ENCODE measurements around the gene PDE4D. TPM values are rescaled to one million over a fixed set of nuclear protein-coding genes. Genes with fewer than 3 reads are reported as not detected.

Gene PDE4D
- total and polyA plus RNA-seq, 3 donors from 2014 or later = 7.8 to 13.9 (median 8.7) TPM

- TF ChIP-seq, protein P1, sequence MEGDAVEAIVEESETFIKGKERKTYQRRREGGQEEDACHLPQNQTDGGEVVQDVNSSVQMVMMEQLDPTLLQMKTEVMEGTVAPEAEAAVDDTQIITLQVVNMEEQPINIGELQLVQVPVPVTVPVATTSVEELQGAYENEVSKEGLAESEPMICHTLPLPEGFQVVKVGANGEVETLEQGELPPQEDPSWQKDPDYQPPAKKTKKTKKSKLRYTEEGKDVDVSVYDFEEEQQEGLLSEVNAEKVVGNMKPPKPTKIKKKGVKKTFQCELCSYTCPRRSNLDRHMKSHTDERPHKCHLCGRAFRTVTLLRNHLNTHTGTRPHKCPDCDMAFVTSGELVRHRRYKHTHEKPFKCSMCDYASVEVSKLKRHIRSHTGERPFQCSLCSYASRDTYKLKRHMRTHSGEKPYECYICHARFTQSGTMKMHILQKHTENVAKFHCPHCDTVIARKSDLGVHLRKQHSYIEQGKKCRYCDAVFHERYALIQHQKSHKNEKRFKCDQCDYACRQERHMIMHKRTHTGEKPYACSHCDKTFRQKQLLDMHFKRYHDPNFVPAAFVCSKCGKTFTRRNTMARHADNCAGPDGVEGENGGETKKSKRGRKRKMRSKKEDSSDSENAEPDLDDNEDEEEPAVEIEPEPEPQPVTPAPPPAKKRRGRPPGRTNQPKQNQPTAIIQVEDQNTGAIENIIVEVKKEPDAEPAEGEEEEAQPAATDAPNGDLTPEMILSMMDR (IDR thresholded peaks at IDR 0.05) = no peak
- no peak for TF ChIP-seq POLR2A (IDR thresholded peaks at IDR 0.05)
- no peak overlapping the region for H3K27ac ChIP-seq
- H3K36me3 ChIP-seq (ENCODE audit: low read depth, missing control alignments) = no peaks in the 10 kb centered on the region
- H3K9me3 ChIP-seq = no peaks in the 10 kb centered on the region
- WGBS, 2 donors = 77 to 80% methylated on average over 3 of the region's 3 CpGs
- DNase-seq = no peak
- H3K27me3 ChIP-seq = no peaks in the 10 kb centered on the region
- no peaks in the 10 kb centered on the region for H3K4me1 ChIP-seq
- intact Hi-C loops (cut with DNase I; ENCODE audit: low total_unique reads) = no loop called here
- H3K4me3 ChIP-seq = no peak overlapping the region
These were observed 655.2 kb downstream of the PDE4D start for GRCh38 chr5:59238126-59238902.

DNA sequence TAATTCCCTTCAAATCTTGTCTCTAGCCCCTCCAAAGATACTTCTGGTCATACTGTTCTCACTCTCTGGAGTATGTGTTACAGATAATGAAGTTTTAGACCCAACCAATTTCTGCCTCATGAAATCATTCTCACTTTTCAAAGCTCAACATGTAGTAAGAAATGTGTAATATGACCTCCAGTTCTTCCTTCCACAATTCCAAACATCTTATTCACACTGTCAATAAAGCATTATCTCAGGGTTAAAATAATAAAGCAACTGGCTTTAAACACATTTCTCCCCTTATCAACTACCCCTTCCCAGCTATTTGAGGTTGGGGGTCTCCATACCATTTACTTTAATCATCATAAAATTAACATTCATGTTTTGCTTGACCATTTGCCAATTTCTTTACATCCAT, 656.5 kb downstream of the PDE4D start:
- Histone ChIP-seq H3K4me1 (no peaks in the 10 kb centered on the region), H3K27me3 (no peaks in the 10 kb centered on the region), H3K27ac (no peak overlapping the region), H3K9me3 (no peaks in the 10 kb centered on the region), H3K36me3 (ENCODE audit: low read depth, missing control alignments) (no peaks in the 10 kb centered on the region), H3K4me3 (no peak overlapping the region)
- no peak for DNase-seq
- TF ChIP-seq, protein P1 (IDR thresholded peaks at IDR 0.05) = no peak
- no peak for TF ChIP-seq POLR2A (IDR thresholded peaks at IDR 0.05)
- intact Hi-C loops (cut with DNase I; ENCODE audit: low total_unique reads) = no loop called here

DNA sequence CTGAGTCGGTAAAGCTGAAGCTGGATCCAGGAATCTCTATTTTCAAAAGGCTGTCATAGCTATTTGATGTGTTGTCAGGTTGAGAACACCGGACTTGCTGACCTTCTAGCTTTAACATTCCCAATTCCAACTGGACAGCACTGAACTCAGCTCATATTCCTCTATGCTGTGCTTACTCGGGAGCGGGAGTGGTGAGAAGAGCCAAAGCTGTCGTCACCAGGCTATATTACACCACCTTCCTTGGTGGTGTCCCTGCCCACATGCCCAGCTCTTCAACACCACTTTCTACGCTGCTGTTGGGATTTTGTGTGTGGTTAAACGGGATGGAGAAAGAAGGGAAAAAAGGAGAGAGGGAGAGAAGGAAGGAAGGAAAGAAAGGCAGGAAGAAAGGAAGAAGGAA, 657.1 kb downstream of the PDE4D start:
- Histone ChIP-seq H3K4me3 (no peak overlapping the region), H3K4me1 (no peaks in the 10 kb centered on the region), H3K27ac (no peak overlapping the region), H3K36me3 (ENCODE audit: low read depth, missing control alignments) (no peaks in the 10 kb centered on the region), H3K9me3 (no peaks in the 10 kb centered on the region), H3K27me3 (no peaks in the 10 kb centered on the region)
- TF ChIP-seq POLR2A (IDR thresholded peaks at IDR 0.05) = no peak
- TF ChIP-seq, protein P1 (IDR thresholded peaks at IDR 0.05) = no peak
- intact Hi-C loops (cut with DNase I; ENCODE audit: low total_unique reads) = no loop called here
- WGBS, 2 donors = 82 to 93% methylated on average over 7 of the region's 7 CpGs
- no peak for DNase-seq

DNA sequence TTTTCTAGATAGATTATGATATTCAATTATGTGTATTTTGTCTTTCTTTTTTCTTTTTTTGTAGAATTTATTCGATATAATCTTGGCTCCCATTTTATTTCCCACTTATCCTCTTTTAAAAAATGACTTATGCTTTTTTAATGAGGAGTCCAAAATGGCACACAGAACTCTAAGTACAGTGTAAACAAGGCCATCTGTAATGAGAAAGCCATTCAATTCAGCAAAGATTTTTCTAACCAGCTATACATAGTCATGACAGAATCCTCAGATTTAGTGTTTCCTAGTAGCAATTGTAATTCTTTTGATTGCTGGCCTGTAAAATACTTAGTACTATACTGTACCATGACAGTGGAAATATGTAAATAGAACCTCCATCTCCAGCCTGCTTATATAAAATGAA, 659.3 kb downstream of the PDE4D start:
- Histone ChIP-seq H3K4me1 (no peaks in the 10 kb centered on the region), H3K4me3 (no peak overlapping the region), H3K9me3 (no peaks in the 10 kb centered on the region), H3K27me3 (no peaks in the 10 kb centered on the region), H3K36me3 (ENCODE audit: low read depth, missing control alignments) (no peaks in the 10 kb centered on the region), H3K27ac (no peak overlapping the region)
- TF ChIP-seq POLR2A (IDR thresholded peaks at IDR 0.05) = no peak
- TF ChIP-seq, protein P1 (IDR thresholded peaks at IDR 0.05) = no peak
- intact Hi-C loops (cut with DNase I; ENCODE audit: low total_unique reads) = no loop called here
- DNase-seq = no peak
- WGBS, 2 donors = 53 to 57% methylated on average over 1 of the region's 1 CpG
